GM23338 (cell line): ENCODE results near the gene CFAP65. TPM values are rescaled to one million over a fixed set of nuclear protein-coding genes. Genes with fewer than 3 reads are reported as not detected.
A peak's percentile ranks its signal among the peaks of the same experiment; 100 is the strongest.

ENCODE experiments used
- ATAC-seq: fragments of 200-7000 bp; cut with Tn5 transposase; 3 replicates; pipeline ENCODE4 v1.9.1; 2020
- DNase-seq: peaks from one replicate; pipeline ENCODE4 v3.0.0-alpha.2; 2015; ENCODE audit warnings: low spot score
- H2AFZ ChIP-seq: fragments of 200-600 bp; sonication (generic); 2 replicates; pipeline ENCODE4 v1.8.0; 2016; ENCODE audit warnings: antibody characterized with exemption, mild to moderate bottlenecking, moderate library complexity
- H3F3A ChIP-seq: fragments of 200-600 bp; sonication (generic); replicated peaks from 2 replicates; pipeline ENCODE4 v1.8.0; 2017; ENCODE audit warnings: antibody characterized with exemption, mixed run types, low read depth
- H3K27ac ChIP-seq: fragments of 200-600 bp; sonication (generic); 2 replicates; pipeline ENCODE4 v1.6.1; 2016; ENCODE audit warnings: low read depth
- H3K27me3 ChIP-seq: fragments of 200-600 bp; sonication (generic); 2 replicates; pipeline ENCODE4 v1.8.0; 2016; ENCODE audit warnings: mild to moderate bottlenecking, mixed run types, moderate library complexity; ENCODE audit not compliant: insufficient read depth
- H3K36me3 ChIP-seq: fragments of 200-600 bp; sonication (generic); 2 replicates; pipeline ENCODE4 v1.8.0; 2016; ENCODE audit warnings: mild to moderate bottlenecking; ENCODE audit not compliant: insufficient read depth
- H3K4me1 ChIP-seq: fragments of 200-600 bp; sonication (generic); 2 replicates; pipeline ENCODE4 v1.8.0; 2016; ENCODE audit warnings: mild to moderate bottlenecking, moderate library complexity; ENCODE audit not compliant: insufficient read depth
- H3K4me2 ChIP-seq: fragments of 200-600 bp; sonication (generic); 2 replicates; pipeline ENCODE4 v1.7.1; 2017; ENCODE audit warnings: mixed run types
- H3K4me3 ChIP-seq: fragments of 200-600 bp; sonication (generic); 2 replicates; pipeline ENCODE4 v1.6.1; 2016; ENCODE audit warnings: mixed run types
- H3K79me2 ChIP-seq: fragments of 200-600 bp; sonication (generic); replicated peaks from 2 replicates; pipeline ENCODE4 v1.8.0; 2017; ENCODE audit warnings: mild to moderate bottlenecking; ENCODE audit not compliant: insufficient read depth
- H3K9me2 ChIP-seq: fragments of 200-600 bp; sonication (generic); 2 replicates; pipeline ENCODE4 v1.8.0; 2017; ENCODE audit not compliant: insufficient read depth
- H4K20me1 ChIP-seq: fragments of 200-600 bp; sonication (generic); replicated peaks from 2 replicates; pipeline ENCODE4 v1.8.0; 2017; ENCODE audit warnings: mild to moderate bottlenecking; ENCODE audit not compliant: insufficient read depth
- H3K27ac Mint-ChIP-seq: 2 replicates; pipeline ENCODE4 v1.8.0; 2020; ENCODE audit warnings: inconsistent platforms, mild to moderate bottlenecking, moderate library complexity, mixed read lengths
- H3K27me3 Mint-ChIP-seq: 3 replicates; pipeline ENCODE4 v1.8.0; 2022; ENCODE audit warnings: low read depth, mild to moderate bottlenecking, moderate library complexity, mixed read lengths, inconsistent platforms; ENCODE audit not compliant: insufficient read depth, poor library complexity
- H3K36me3 Mint-ChIP-seq: 3 replicates; pipeline ENCODE4 v1.8.0; 2021; ENCODE audit warnings: low read depth, mild to moderate bottlenecking, inconsistent platforms, moderate library complexity, mixed read lengths
- H3K4me1 Mint-ChIP-seq: 3 replicates; pipeline ENCODE4 v1.8.0; 2020; ENCODE audit warnings: mild to moderate bottlenecking, inconsistent platforms, mixed read lengths
- H3K4me3 Mint-ChIP-seq: 3 replicates; pipeline ENCODE4 v1.8.0; 2021; ENCODE audit warnings: moderate library complexity, mild to moderate bottlenecking, inconsistent platforms, mixed read lengths
- H3K9me3 Mint-ChIP-seq: 3 replicates; pipeline ENCODE4 v1.8.0; 2020; ENCODE audit warnings: moderate library complexity, mild to moderate bottlenecking, inconsistent platforms, mixed read lengths
- CTCF ChIP-seq, 2 experiments: fragments of 200-600 bp in 1 of 2; sonication (generic) in 1 of 2; conservative IDR thresholded peaks; 2 replicates each; pipeline versions ENCODE4 v1.5.1 to v1.6.1; 2016 to 2017; ENCODE audit warnings: antibody characterized with exemption in 2 of 2, low read depth in 2 of 2, mild to moderate bottlenecking in 2 of 2, moderate library complexity in 1 of 2
- ETS1 ChIP-seq: IDR thresholded peaks from 2 replicates; pipeline ENCODE4 v1.6.1; 2016; ENCODE audit warnings: antibody characterized with exemption
- REST ChIP-seq: IDR thresholded peaks from one replicate; pipeline ENCODE4 v1.6.1; 2018; ENCODE audit warnings: antibody characterized with exemption; ENCODE audit not compliant: unreplicated experiment
- STAT1 ChIP-seq: IDR thresholded peaks from one replicate; pipeline ENCODE4 v1.6.1; 2016; ENCODE audit warnings: antibody characterized with exemption; ENCODE audit not compliant: unreplicated experiment
- ZNF462 ChIP-seq: fragments of 250-450 bp; sonication (Bioruptor Pico); IDR thresholded peaks from 2 replicates; pipeline ENCODE4 v1.5.0; 2020; ENCODE audit warnings: mild to moderate bottlenecking, moderate library complexity
- polyA plus RNA-seq: library from polyadenylated mRNA; unstranded; fragments of >200 nt; fragmentation: Nextera tagmentation; extraction: Ambion mirVana; gene quantifications from 2 replicates; pipeline ENCODE4 v1.2.1, GENCODE V29; 2016
- total RNA-seq: library from RNA; depleted of rRNA; stranded (reverse); fragments of >200 nt; shearing (Covaris generic); gene quantifications from 2 replicates; pipeline ENCODE4 v1.2.3, GENCODE V29; 2014

The CFAP65 gene
- total and polyA plus RNA-seq, 2 experiments from 2014 or later, result 0.38 to 0.74 TPM

- Mint-ChIP-seq H3K4me3 (no peak overlapping the region), H3K27ac (0 out of 2 replicates have a peak overlapping the region, but pooled peaks have one; percentile 26), H3K9me3 (no peaks in the 10 kb centered on the region), H3K36me3 (no peaks in the 10 kb centered on the region), H3K27me3 (peaks cover 4% of the 10 kb centered on the region), H3K4me1 (peaks cover 5% of the 10 kb centered on the region)
- Histone ChIP-seq H4K20me1 (no peaks in the 10 kb centered on the region), H3K4me1 (peaks cover 8% of the 10 kb centered on the region), H3F3A (no peaks in the 10 kb centered on the region), H3K79me2 (no peaks in the 10 kb centered on the region), H3K4me3 (peak overlapping the region; percentile 15; the same call in 1 of the 2 replicates), H3K36me3 (no peaks in the 10 kb centered on the region), H3K27ac (peak overlapping the region; percentile 80; the same call in 1 of the 2 replicates), H3K27me3 (0 out of 2 replicates have a peak, but pooled peaks cover 3% of the 10 kb centered on the region), H3K9me2 (no peaks in the 10 kb centered on the region), H3K4me2 (peak overlapping the region; percentile 59), H2AFZ (0 out of 2 replicates have a peak overlapping the region, but pooled peaks have one; percentile 20)
- TF ChIP-seq ZNF462 (CRISPR knock-in tag), result no peak
- TF ChIP-seq REST, result no peak
- no peak for TF ChIP-seq STAT1
- TF ChIP-seq ETS1, result no peak
- peak; percentile 70 to 85 for TF ChIP-seq CTCF (conservative IDR thresholded peaks at IDR 0.05; ENCODE audit: low read depth in 2 of 2)
- DNase-seq (peak; percentile 98), ATAC-seq (peak; percentile 96)
Observed at GRCh38 chr2:219073413-219074129, 32.3 kb upstream of the CFAP65 start.
